OCI-LY1 (cell line): ENCODE data around the gene RPL32.

Experiments
- H2AFZ ChIP-seq: fragments of 200-600 bp; sonication (generic), shearing (Covaris generic); 2 replicates; pipeline ENCODE4 v1.6.0; 2014; ENCODE audit warnings: antibody characterized with exemption, mild to moderate bottlenecking, low read length
- H3F3A ChIP-seq: fragments of 200-600 bp; sonication (generic), shearing (Covaris generic); 2 replicates; pipeline ENCODE4 v1.6.0; 2014; ENCODE audit warnings: mild to moderate bottlenecking, antibody characterized with exemption, low read length, moderate library complexity; ENCODE audit not compliant: insufficient read depth
- H3K27ac ChIP-seq: fragments of 200-600 bp; sonication (generic); 2 replicates; pipeline ENCODE4 v1.5.1; 2014; ENCODE audit warnings: low read length, mixed run types, mild to moderate bottlenecking, low read depth; ENCODE audit not compliant: poor library complexity, severe bottlenecking
- H3K27me3 ChIP-seq: fragments of 200-600 bp; sonication (generic); 2 replicates; pipeline ENCODE4 v1.6.0; 2014; ENCODE audit warnings: antibody characterized with exemption, mild to moderate bottlenecking, low read length, moderate library complexity; ENCODE audit not compliant: insufficient read depth
- H3K36me3 ChIP-seq: fragments of 200-600 bp; sonication (generic); 2 replicates; pipeline ENCODE4 v1.6.1; 2014; ENCODE audit warnings: mild to moderate bottlenecking, antibody characterized with exemption, low read length, moderate library complexity, mixed read lengths; ENCODE audit not compliant: insufficient read depth
- H3K4me1 ChIP-seq: fragments of 200-600 bp; sonication (generic); 2 replicates; pipeline ENCODE4 v1.5.1; 2014; ENCODE audit warnings: mild to moderate bottlenecking, low read length, moderate library complexity; ENCODE audit not compliant: insufficient read depth, severe bottlenecking
- H3K4me2 ChIP-seq: fragments of 200-600 bp; sonication (generic), shearing (Covaris generic); 2 replicates; pipeline ENCODE4 v1.6.1; 2014; ENCODE audit warnings: low read length
- H3K4me3 ChIP-seq: fragments of 200-600 bp; sonication (generic); 2 replicates; pipeline ENCODE4 v1.5.1; 2014; ENCODE audit warnings: low read length, low read depth, mild to moderate bottlenecking, mixed read lengths; ENCODE audit not compliant: poor library complexity, severe bottlenecking
- H3K79me2 ChIP-seq: fragments of 200-600 bp; shearing (Covaris generic); 2 replicates; pipeline ENCODE4 v1.6.1; 2016; ENCODE audit warnings: mixed run types, low read length, mixed read lengths; ENCODE audit not compliant: insufficient read depth
- H3K9ac ChIP-seq: fragments of 200-600 bp; sonication (generic), shearing (Covaris generic); 2 replicates; pipeline ENCODE4 v1.6.1; 2014; ENCODE audit warnings: mild to moderate bottlenecking, low read length, mixed read lengths
- H3K9me2 ChIP-seq: fragments of 200-600 bp; sonication (generic), shearing (Covaris generic); 2 replicates; pipeline ENCODE4 v1.6.1; 2014; ENCODE audit warnings: low read depth, mild to moderate bottlenecking, low read length, mixed read lengths
- H3K9me3 ChIP-seq: fragments of 200-600 bp; shearing (Covaris generic); 2 replicates; pipeline ENCODE4 v1.6.1; 2014; ENCODE audit warnings: low read length, mixed read lengths
- H4K20me1 ChIP-seq: fragments of 200-600 bp; sonication (generic), shearing (Covaris generic); 2 replicates; pipeline ENCODE4 v1.6.0; 2016; ENCODE audit warnings: mild to moderate bottlenecking, low read length; ENCODE audit not compliant: insufficient read depth
- EZH2 ChIP-seq: fragments of 200-600 bp; sonication (generic), shearing (Covaris generic); IDR thresholded peaks from 2 replicates; pipeline ENCODE4 v1.8.0; 2017; ENCODE audit warnings: borderline replicate concordance, mixed run types, mild to moderate bottlenecking, antibody characterized with exemption, low read length, moderate library complexity, mixed read lengths
- TF ChIP-seq, protein P1 (sequence below): fragments of 200-600 bp; sonication (generic), shearing (Covaris generic); IDR thresholded peaks from 2 replicates; pipeline ENCODE4 v1.5.1; 2017; ENCODE audit warnings: mild to moderate bottlenecking, antibody characterized with exemption, low read length, moderate library complexity, mixed read lengths

RPL32 gene

DNA sequence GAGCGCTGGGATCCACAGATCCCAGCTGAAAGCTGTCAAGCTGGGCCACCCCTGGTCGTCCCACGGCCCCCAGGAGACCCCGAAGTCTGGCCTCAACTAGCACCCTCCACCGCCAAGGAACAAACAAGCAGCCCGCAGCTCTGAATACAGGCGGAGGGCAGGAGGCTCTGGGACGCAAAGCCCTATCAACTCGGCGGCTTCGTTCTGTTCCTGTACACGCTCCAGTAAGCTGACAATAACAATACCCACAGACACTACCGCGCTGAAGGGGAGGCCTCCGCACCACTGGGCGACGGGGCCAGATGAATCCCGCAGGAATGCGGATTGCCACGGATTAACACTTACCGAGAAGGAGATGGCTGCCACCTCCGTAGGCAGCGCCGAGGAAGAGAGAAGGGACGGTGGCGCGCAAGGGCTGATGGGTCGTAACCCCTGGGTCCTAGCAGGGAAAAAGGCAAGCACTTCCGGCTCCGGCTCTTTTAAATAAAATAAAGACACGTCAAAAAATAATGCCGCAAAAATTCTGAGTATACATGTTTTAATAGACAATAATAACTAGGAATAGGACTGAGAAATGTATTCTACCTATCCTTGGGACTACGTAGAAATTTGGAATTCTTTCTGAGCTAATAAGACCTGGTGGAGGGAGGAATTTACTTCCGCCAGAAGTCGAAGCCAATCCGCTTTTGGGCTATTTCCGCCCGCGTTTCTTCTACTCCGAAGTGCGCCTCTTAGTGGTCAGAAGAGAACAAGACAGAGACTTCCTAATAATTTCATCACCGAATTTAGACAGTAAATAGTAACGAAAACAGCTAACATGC, at the start of gene RPL32:
RPL32 (minus strand) TSS at position 417 of the 821 bp plus-strand sequence. CDS start 1,328 bp downstream, outside the sequence.
- no peaks in the 10 kb centered on the region for H3K9me2 ChIP-seq
- no peaks in the 10 kb centered on the region for H3F3A ChIP-seq
- H3K27ac ChIP-seq: peak within 1 kb of the TSS; percentile 71
- peaks cover 37% of the 10 kb centered on the region for H3K79me2 ChIP-seq
- peak within 1 kb of the TSS; percentile 98 for H3K4me3 ChIP-seq
- peak within 1 kb of the TSS; percentile 79 for H3K4me2 ChIP-seq
- 0 out of 2 replicates have a peak, but pooled peaks cover 3% of the 10 kb centered on the region for H4K20me1 ChIP-seq
- H2AFZ ChIP-seq: peak within 1 kb of the TSS; percentile 17; the same call in 1 of the 2 replicates
- H3K9ac ChIP-seq: peak within 1 kb of the TSS; percentile 98
- TF ChIP-seq, protein P1, sequence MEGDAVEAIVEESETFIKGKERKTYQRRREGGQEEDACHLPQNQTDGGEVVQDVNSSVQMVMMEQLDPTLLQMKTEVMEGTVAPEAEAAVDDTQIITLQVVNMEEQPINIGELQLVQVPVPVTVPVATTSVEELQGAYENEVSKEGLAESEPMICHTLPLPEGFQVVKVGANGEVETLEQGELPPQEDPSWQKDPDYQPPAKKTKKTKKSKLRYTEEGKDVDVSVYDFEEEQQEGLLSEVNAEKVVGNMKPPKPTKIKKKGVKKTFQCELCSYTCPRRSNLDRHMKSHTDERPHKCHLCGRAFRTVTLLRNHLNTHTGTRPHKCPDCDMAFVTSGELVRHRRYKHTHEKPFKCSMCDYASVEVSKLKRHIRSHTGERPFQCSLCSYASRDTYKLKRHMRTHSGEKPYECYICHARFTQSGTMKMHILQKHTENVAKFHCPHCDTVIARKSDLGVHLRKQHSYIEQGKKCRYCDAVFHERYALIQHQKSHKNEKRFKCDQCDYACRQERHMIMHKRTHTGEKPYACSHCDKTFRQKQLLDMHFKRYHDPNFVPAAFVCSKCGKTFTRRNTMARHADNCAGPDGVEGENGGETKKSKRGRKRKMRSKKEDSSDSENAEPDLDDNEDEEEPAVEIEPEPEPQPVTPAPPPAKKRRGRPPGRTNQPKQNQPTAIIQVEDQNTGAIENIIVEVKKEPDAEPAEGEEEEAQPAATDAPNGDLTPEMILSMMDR: peak; percentile 85
- TF ChIP-seq EZH2: no peak
- no peaks in the 10 kb centered on the region for H3K9me3 ChIP-seq
- H3K27me3 ChIP-seq: peaks cover 4% of the 10 kb centered on the region; the same call in 1 of the 2 replicates
- H3K4me1 ChIP-seq: peaks cover 32% of the 10 kb centered on the region
- peaks cover 47% of the 10 kb centered on the region for H3K36me3 ChIP-seq

GRCh38 chr3:12890610-12891390, 49.4 kb upstream of the RPL32 start:
- H3F3A ChIP-seq: no peaks in the 10 kb centered on the region
- H3K9me2 ChIP-seq: no peaks in the 10 kb centered on the region
- H3K4me1 ChIP-seq: peaks cover 6% of the 10 kb centered on the region
- TF ChIP-seq EZH2: no peak
- TF ChIP-seq, protein P1: no peak
- H3K27ac ChIP-seq: no peak overlapping the region
- H3K9me3 ChIP-seq: no peaks in the 10 kb centered on the region
- H3K36me3 ChIP-seq: no peaks in the 10 kb centered on the region
- no peak overlapping the region for H3K4me3 ChIP-seq
- H3K79me2 ChIP-seq: no peaks in the 10 kb centered on the region
- H3K27me3 ChIP-seq: 0 out of 2 replicates have a peak, but pooled peaks cover 23% of the 10 kb centered on the region
- H3K4me2 ChIP-seq: no peak overlapping the region
- H4K20me1 ChIP-seq: no peaks in the 10 kb centered on the region
- no peak overlapping the region for H3K9ac ChIP-seq
- no peak overlapping the region for H2AFZ ChIP-seq

DNA sequence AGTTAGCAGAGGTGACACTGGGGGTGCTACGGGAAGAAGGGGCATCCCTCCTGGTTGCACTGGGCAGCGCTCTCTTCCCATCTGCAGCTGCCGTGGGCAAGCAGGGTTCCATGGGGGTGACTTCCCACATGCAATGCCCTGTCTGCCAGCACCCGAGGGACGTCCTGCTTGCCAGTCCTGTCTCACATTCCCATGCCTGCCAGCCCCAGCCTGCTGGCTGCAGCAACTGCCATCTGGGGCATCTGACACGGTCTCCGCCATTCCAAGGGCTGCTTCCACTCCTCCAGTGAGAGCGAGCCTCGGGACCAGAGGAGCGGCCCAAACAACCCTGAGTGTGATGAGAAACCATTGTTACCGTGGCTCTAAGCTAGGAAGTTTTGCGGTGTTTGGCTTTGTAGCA, 45.4 kb upstream of the RPL32 start:
- H3K36me3 ChIP-seq: no peaks in the 10 kb centered on the region
- peaks cover 17% of the 10 kb centered on the region for H3K4me1 ChIP-seq
- H3K4me3 ChIP-seq: no peak overlapping the region
- H3K9ac ChIP-seq: no peak overlapping the region
- H3K27me3 ChIP-seq: peaks cover 17% of the 10 kb centered on the region; the same call in 1 of the 2 replicates
- H3K9me2 ChIP-seq: no peaks in the 10 kb centered on the region
- H3K27ac ChIP-seq: no peak overlapping the region
- no peak overlapping the region for H3K4me2 ChIP-seq
- TF ChIP-seq EZH2: no peak
- TF ChIP-seq, protein P1: no peak
- no peaks in the 10 kb centered on the region for H4K20me1 ChIP-seq
- no peaks in the 10 kb centered on the region for H3K79me2 ChIP-seq
- no peak overlapping the region for H2AFZ ChIP-seq
- H3F3A ChIP-seq: no peaks in the 10 kb centered on the region
- no peaks in the 10 kb centered on the region for H3K9me3 ChIP-seq
